H9 (cell line): Measurements from ENCODE around the gene AFG1L. TPM values are rescaled to one million over a fixed set of nuclear protein-coding genes. Genes with fewer than 3 reads are reported as not detected.

Source experiments
- DNase-seq: peaks from one replicate; pipeline ENCODE4 v3.0.0-alpha.2; 2017
- H2AFZ ChIP-seq: one replicate; pipeline ENCODE4 v1.6.1; 2013; ENCODE audit warnings: mild to moderate bottlenecking, low read length, control low read depth, moderate library complexity
- H2AK5ac ChIP-seq: 2 replicates; pipeline ENCODE4 v1.6.1; 2013; ENCODE audit warnings: low read length, control low read depth, mixed read lengths; ENCODE audit not compliant: insufficient read length
- H2BK120ac ChIP-seq: one replicate; pipeline ENCODE4 v1.6.1; 2013; ENCODE audit warnings: low read depth, mild to moderate bottlenecking, low read length, control low read depth, inconsistent platforms; ENCODE audit not compliant: poor library complexity, severe bottlenecking
- H2BK12ac ChIP-seq: 2 replicates; pipeline ENCODE4 v1.6.1; 2013; ENCODE audit warnings: low read length, control low read depth, mixed read lengths, low read depth; ENCODE audit not compliant: insufficient read length
- H2BK15ac ChIP-seq: 2 replicates; pipeline ENCODE4 v1.6.1; 2013; ENCODE audit warnings: low read depth, low read length, control low read depth
- H2BK20ac ChIP-seq: one replicate; pipeline ENCODE4 v1.6.1; 2013; ENCODE audit warnings: low read depth, mild to moderate bottlenecking, low read length, control low read depth, inconsistent platforms; ENCODE audit not compliant: poor library complexity, severe bottlenecking
- H2BK5ac ChIP-seq: 2 replicates; pipeline ENCODE4 v1.6.1; 2013; ENCODE audit warnings: low read length, control low read depth, mixed read lengths; ENCODE audit not compliant: insufficient read length
- H3K14ac ChIP-seq: 2 replicates; pipeline ENCODE4 v1.6.1; 2013; ENCODE audit warnings: low read length, control low read depth; ENCODE audit not compliant: insufficient read depth
- H3K18ac ChIP-seq: 2 replicates; pipeline ENCODE4 v1.6.1; 2013; ENCODE audit warnings: low read depth, mild to moderate bottlenecking, mixed read lengths, low read length, control low read depth; ENCODE audit not compliant: insufficient read length
- H3K23ac ChIP-seq: 2 replicates; pipeline ENCODE4 v1.6.1; 2013; ENCODE audit warnings: low read length, control low read depth, mixed read lengths, low read depth; ENCODE audit not compliant: insufficient read length
- H3K23me2 ChIP-seq: 2 replicates; pipeline ENCODE4 v1.6.1; 2013; ENCODE audit warnings: low read depth, mild to moderate bottlenecking, mixed read lengths, low read length, control low read depth; ENCODE audit not compliant: insufficient read length, poor library complexity, severe bottlenecking
- H3K27ac ChIP-seq: 2 replicates; pipeline ENCODE4 v1.5.1; 2013; ENCODE audit warnings: low read length, control low read depth, mixed read lengths, low read depth; ENCODE audit not compliant: insufficient read length
- H3K27me3 ChIP-seq: 2 replicates; pipeline ENCODE4 v1.6.1; 2013; ENCODE audit warnings: low read length, control low read depth, inconsistent platforms; ENCODE audit not compliant: insufficient read depth
- H3K4ac ChIP-seq: 2 replicates; pipeline ENCODE4 v1.6.1; 2013; ENCODE audit warnings: low read depth, mild to moderate bottlenecking, control low read depth, inconsistent platforms, low read length, moderate library complexity
- H3K4me1 ChIP-seq: 2 replicates; pipeline ENCODE4 v1.6.1; 2013; ENCODE audit warnings: low read length, control low read depth, inconsistent platforms; ENCODE audit not compliant: insufficient read depth
- H3K4me2 ChIP-seq: 2 replicates; pipeline ENCODE4 v1.6.1; 2013; ENCODE audit warnings: low read length, control low read depth, mixed read lengths; ENCODE audit not compliant: insufficient read length, insufficient read depth
- H3K56ac ChIP-seq: 2 replicates; pipeline ENCODE4 v1.6.1; 2013; ENCODE audit warnings: low read depth, mild to moderate bottlenecking, mixed read lengths, low read length, control low read depth; ENCODE audit not compliant: insufficient read length
- H3K79me1 ChIP-seq: 2 replicates; pipeline ENCODE4 v1.6.1; 2013; ENCODE audit warnings: low read depth, mild to moderate bottlenecking, moderate library complexity, low read length, control low read depth, inconsistent platforms; ENCODE audit not compliant: insufficient read depth, poor library complexity, severe bottlenecking
- H3K79me2 ChIP-seq: 2 replicates; pipeline ENCODE4 v1.6.1; 2013; ENCODE audit warnings: low read length, control low read depth, inconsistent platforms; ENCODE audit not compliant: insufficient read depth
- H3K9ac ChIP-seq: 2 replicates; pipeline ENCODE4 v1.6.1; 2013; ENCODE audit warnings: low read length, control low read depth, mixed read lengths; ENCODE audit not compliant: insufficient read length; ENCODE audit errors: extremely low read depth
- H3K9me3 ChIP-seq: one replicate; pipeline ENCODE4 v1.6.1; 2013; ENCODE audit warnings: low read depth, low read length, inconsistent platforms; ENCODE audit not compliant: control insufficient read depth
- H3T11ph ChIP-seq: one replicate; pipeline ENCODE4 v1.6.1; 2013; ENCODE audit warnings: mild to moderate bottlenecking, low read length, control low read depth, inconsistent platforms
- H4K20me1 ChIP-seq: one replicate; pipeline ENCODE4 v1.6.1; 2013; ENCODE audit not compliant: control insufficient read depth, insufficient read length, insufficient read depth
- H4K5ac ChIP-seq: 2 replicates; pipeline ENCODE4 v1.6.1; 2013; ENCODE audit warnings: low read depth, mild to moderate bottlenecking, mixed read lengths, low read length, control low read depth; ENCODE audit not compliant: insufficient read length
- H4K8ac ChIP-seq: replicated peaks from 2 replicates; pipeline ENCODE4 v1.6.1; 2013; ENCODE audit warnings: low read length, control low read depth, mixed read lengths, low read depth; ENCODE audit not compliant: insufficient read length
- H4K91ac ChIP-seq: 2 replicates; pipeline ENCODE4 v1.6.1; 2013; ENCODE audit warnings: low read depth, mild to moderate bottlenecking, moderate library complexity, mixed read lengths, low read length, control low read depth; ENCODE audit not compliant: insufficient read length
- H3K27ac Mint-ChIP-seq, 3 experiments: 2 replicates in 2 of 3; 3 replicates in 1 of 3; pipeline ENCODE4 v1.8.0; 2020 to 2021; ENCODE audit warnings: mixed read lengths in 3 of 3, mild to moderate bottlenecking in 1 of 3, moderate library complexity in 1 of 3
- H3K27me3 Mint-ChIP-seq: 2 replicates; pipeline ENCODE4 v1.8.0; 2021; ENCODE audit warnings: low read depth, mild to moderate bottlenecking, moderate library complexity, mixed read lengths
- H3K36me3 Mint-ChIP-seq, 3 experiments: 2 replicates in 2 of 3; 3 replicates in 1 of 3; pipeline ENCODE4 v1.8.0; 2020 to 2021; ENCODE audit warnings: low read depth in 3 of 3, mixed read lengths in 3 of 3; ENCODE audit not compliant: insufficient read depth in 1 of 3
- H3K4me1 Mint-ChIP-seq, 2 experiments: 2 replicates each; pipeline ENCODE4 v1.8.0; 2020; ENCODE audit warnings: mixed read lengths in 2 of 2
- H3K4me3 Mint-ChIP-seq, 2 experiments: 2 replicates in 1 of 2; 3 replicates in 1 of 2; pipeline ENCODE4 v1.8.0; 2020 to 2021; ENCODE audit warnings: mild to moderate bottlenecking in 2 of 2, mixed read lengths in 2 of 2, moderate library complexity in 1 of 2
- H3K9me3 Mint-ChIP-seq, 2 experiments: 2 replicates in 1 of 2; 3 replicates in 1 of 2; pipeline ENCODE4 v1.8.0; 2020; ENCODE audit warnings: mild to moderate bottlenecking in 2 of 2, mixed read lengths in 2 of 2, moderate library complexity in 1 of 2
- CTCF ChIP-seq: fragments of 200-600 bp; sonication (generic); conservative IDR thresholded peaks from 3 replicates; pipeline ENCODE4 v1.8.0; 2021; ENCODE audit warnings: antibody characterized with exemption, mild to moderate bottlenecking
- WGBS: extraction: QIAGEN DNeasy Blood & Tissue Kit; methylation state at CpG from one replicate; pipeline ENCODE4 v1.1.7; 2013; ENCODE audit warnings: missing lambda C conversion rate, low lambda C conversion rate, mixed read lengths; ENCODE audit not compliant: insufficient read length; ENCODE audit errors: extremely low coverage; 5-methylcytosine and 5-hydroxymethylcytosine counted together
- total RNA-seq: library from RNA; stranded (reverse); gene quantifications from 2 replicates; pipeline ENCODE4 v1.2.1, GENCODE V29; 2021

AFG1L gene
- total RNA-seq, 1 experiment from 2014 or later = 4.7 TPM

DNA sequence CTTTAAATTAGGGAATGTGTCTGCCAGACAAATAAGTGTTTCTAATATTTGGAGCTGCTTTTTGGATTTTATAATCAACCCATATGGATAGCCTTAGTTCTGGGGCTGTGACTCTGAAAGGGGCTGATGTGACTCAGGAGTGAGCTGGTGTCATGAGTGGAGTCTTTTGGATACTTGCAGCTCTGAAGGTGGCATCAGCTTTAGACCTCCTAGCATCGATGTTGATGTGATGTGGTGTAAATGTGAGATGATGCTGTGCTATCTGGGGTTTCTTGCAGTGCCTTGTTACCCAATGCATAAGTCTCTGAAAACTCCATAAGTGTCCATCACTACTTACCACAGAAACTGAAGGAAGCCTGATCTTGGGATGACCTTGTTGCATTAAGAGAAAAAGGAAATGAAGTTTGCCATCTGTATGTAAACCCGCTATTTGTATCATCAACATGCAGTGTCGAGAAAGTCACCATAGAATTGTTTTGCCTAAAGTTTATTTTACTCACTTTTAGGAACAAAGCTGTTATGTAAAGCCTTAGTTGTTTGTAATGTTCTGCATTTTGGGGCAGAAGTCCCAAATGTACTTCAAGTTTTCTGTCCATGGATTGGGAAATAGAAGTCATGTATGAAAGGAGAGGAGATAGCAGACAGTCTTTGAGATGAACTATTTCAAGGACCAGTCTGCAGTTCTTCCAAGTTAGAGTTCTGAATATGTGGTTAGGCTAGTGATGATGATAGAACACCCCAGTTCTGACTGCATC lies 273.9 kb downstream of the AFG1L start:
- Mint-ChIP-seq H3K36me3 (peaks cover 23 to 32% (median 24%) of the 10 kb centered on the region in 3 experiments; a peak in 6 of 7 replicates), H3K4me1 (peaks cover 13 to 17% of the 10 kb centered on the region in 2 experiments), H3K4me3 (no peak overlapping the region; a peak in 1 of 5 replicates), H3K9me3 (no peaks in the 10 kb centered on the region), H3K27ac (no peak overlapping the region), H3K27me3 (peaks cover 19% of the 10 kb centered on the region)
- Histone ChIP-seq H3K18ac (no peak overlapping the region), H4K8ac (no peak overlapping the region), H3K79me2 (peaks cover 15% of the 10 kb centered on the region; the same call in 1 of the 2 replicates), H2AK5ac (no peak overlapping the region), H3K4ac (no peak overlapping the region), H2BK5ac (no peak overlapping the region), H3K23me2 (no peaks in the 10 kb centered on the region), H2AFZ (no peak overlapping the region), H3K9ac (no peak overlapping the region), H3K27me3 (no peaks in the 10 kb centered on the region), H2BK20ac (no peak overlapping the region), H4K20me1 (no peaks in the 10 kb centered on the region), H3K56ac (no peak overlapping the region), H3K4me1 (no peaks in the 10 kb centered on the region), H2BK15ac (no peak overlapping the region), H2BK120ac (no peak overlapping the region), H4K91ac (no peak overlapping the region), H4K5ac (no peak overlapping the region), H3K9me3 (no peaks in the 10 kb centered on the region), H3T11ph (no peak overlapping the region), H3K4me2 (no peak overlapping the region), H3K27ac (no peak overlapping the region), H2BK12ac (no peak overlapping the region), H3K14ac (no peak overlapping the region), H3K23ac (no peak overlapping the region), H3K79me1 (peaks cover 5% of the 10 kb centered on the region)
- no CpG with 5 or more reads among the region's 3 CpGs for WGBS
- no peak for DNase-seq
- TF ChIP-seq CTCF = no peak
